Measurements from ENCODE around the gene RHCE.
"Not testable (repeated sequence)": the region's sequence is repeated elsewhere in the genome, so short reads cannot be mapped to it uniquely, and the experiment has no call there.

- TF ChIP-seq CTCF (conservative IDR thresholded peaks at IDR 0.05 in 1 of 2, IDR thresholded peaks at IDR 0.05 in 1 of 2; ENCODE audit: low read depth in 1 of 2, low read length in 2 of 2); EZH2 (IDR thresholded peaks at IDR 0.05; ENCODE audit: low read length, missing control alignments): not testable (repeated sequence)
Measured at GRCh38 chr1:25383090-25383489, 37.5 kb downstream of the RHCE start.
